ENCODE results near the gene RRH. TPM values are rescaled to one million over a fixed set of nuclear protein-coding genes. Genes with fewer than 3 reads are reported as not detected.
"Not testable (repeated sequence)": the region's sequence is repeated elsewhere in the genome, so short reads cannot be mapped to it uniquely, and the experiment has no call there.

Gene RRH
- 0.07 TPM for polyA plus RNA-seq (2013, experiment 1 of 2)
- polyA plus RNA-seq (2013, experiment 2 of 2), result not detected

GRCh38 chr4:109827672-109828071 lies at the start of gene RRH:
Gene RRH, plus strand, starts transcription at chr4:109827972. Its CDS starts 56 bp downstream, at chr4:109828028.
- H2BK120ac ChIP-seq (ENCODE audit: low read depth, low read length), result no peak within 1 kb of the TSS
- H3K9ac ChIP-seq (ENCODE audit: low read depth, low read length, poor library complexity), result no peak within 1 kb of the TSS
- H3K18ac ChIP-seq (ENCODE audit: low read length), result no peak within 1 kb of the TSS
- no peak within 1 kb of the TSS for H3K4me2 ChIP-seq (ENCODE audit: insufficient read depth, low read length, poor library complexity, severe bottlenecking)
- no peaks in the 10 kb centered on the region for H3K27me3 ChIP-seq (ENCODE audit: control insufficient read depth in 3 of 3, insufficient read depth in 3 of 3, low read depth in 1 of 3, low read length in 3 of 3)
- H2BK12ac ChIP-seq (ENCODE audit: low read length), result no peak within 1 kb of the TSS
- no peak within 1 kb of the TSS for H2BK15ac ChIP-seq (ENCODE audit: low read length)
- no peak within 1 kb of the TSS for H2AK5ac ChIP-seq (ENCODE audit: low read depth, low read length)
- no peak within 1 kb of the TSS for H4K8ac ChIP-seq (ENCODE audit: low read depth, low read length)
- H2BK5ac ChIP-seq (ENCODE audit: low read length), result no peak within 1 kb of the TSS
- WGBS, 2 donors (ENCODE audit: extremely low coverage in 2 of 2, insufficient read length in 2 of 2, insufficient replicate concordance in 1 of 2), result no CpG with 5 or more reads among the region's 2 CpGs
- H3K4me1 ChIP-seq (ENCODE audit: control insufficient read depth in 2 of 2, insufficient read depth in 1 of 2, low read depth in 1 of 2, low read length in 2 of 2), result no peaks in the 10 kb centered on the region
- H3K14ac ChIP-seq (ENCODE audit: low read length), result no peak within 1 kb of the TSS
- no peak within 1 kb of the TSS for H2AFZ ChIP-seq (ENCODE audit: low read length)
- no peaks in the 10 kb centered on the region for H3K9me3 ChIP-seq (replicated peaks in 1 of 2; ENCODE audit: control insufficient read depth in 2 of 2, insufficient read depth in 1 of 2, low read depth in 1 of 2, low read length in 2 of 2)
- H3K4ac ChIP-seq (ENCODE audit: low read length), result no peak within 1 kb of the TSS
- H4K91ac ChIP-seq (ENCODE audit: low read depth, low read length, poor library complexity), result no peak within 1 kb of the TSS
- no peak within 1 kb of the TSS for H3K23ac ChIP-seq (ENCODE audit: low read depth, low read length, poor library complexity)
- no peak within 1 kb of the TSS for H3K4me3 ChIP-seq (ENCODE audit: low read length in 2 of 2)
- no peak for DNase-seq (ENCODE audit: low spot score)
- no peak within 1 kb of the TSS for H3K27ac ChIP-seq (replicated peaks; ENCODE audit: low read length)
- H3K36me3 ChIP-seq (replicated peaks in 1 of 2; ENCODE audit: control insufficient read depth in 2 of 2, insufficient read depth in 2 of 2, low read length in 2 of 2), result peaks cover 3 to 51% of the 10 kb centered on the region in 2 donors
- no peaks in the 10 kb centered on the region for H3K79me1 ChIP-seq (ENCODE audit: low read depth, low read length)

GRCh38 chr4:109782092-109782491 lies 45.7 kb upstream of the RRH start:
- H3K4me1 ChIP-seq (ENCODE audit: control insufficient read depth in 2 of 2, insufficient read depth in 1 of 2, low read depth in 1 of 2, low read length in 2 of 2); H3K4me3 ChIP-seq (ENCODE audit: low read length in 2 of 2); H3K23ac ChIP-seq (ENCODE audit: low read depth, low read length, poor library complexity); H2BK12ac ChIP-seq (ENCODE audit: low read length); H2BK15ac ChIP-seq (ENCODE audit: low read length); H3K4me2 ChIP-seq (ENCODE audit: insufficient read depth, low read length, poor library complexity, severe bottlenecking); H3K4ac ChIP-seq (ENCODE audit: low read length); H2AK5ac ChIP-seq (ENCODE audit: low read depth, low read length); H3K9me3 ChIP-seq (replicated peaks in 1 of 2; ENCODE audit: control insufficient read depth in 2 of 2, insufficient read depth in 1 of 2, low read depth in 1 of 2, low read length in 2 of 2); H3K14ac ChIP-seq (ENCODE audit: low read length); DNase-seq (ENCODE audit: low spot score); H3K36me3 ChIP-seq (replicated peaks in 1 of 2; ENCODE audit: control insufficient read depth in 2 of 2, insufficient read depth in 2 of 2, low read length in 2 of 2); H3K9ac ChIP-seq (ENCODE audit: low read depth, low read length, poor library complexity); H3K79me1 ChIP-seq (ENCODE audit: low read depth, low read length); H2AFZ ChIP-seq (ENCODE audit: low read length); H4K91ac ChIP-seq (ENCODE audit: low read depth, low read length, poor library complexity); H2BK5ac ChIP-seq (ENCODE audit: low read length); H3K27ac ChIP-seq (replicated peaks; ENCODE audit: low read length); H2BK120ac ChIP-seq (ENCODE audit: low read depth, low read length); H4K8ac ChIP-seq (ENCODE audit: low read depth, low read length); H3K27me3 ChIP-seq (ENCODE audit: control insufficient read depth in 3 of 3, insufficient read depth in 3 of 3, low read depth in 1 of 3, low read length in 3 of 3); H3K18ac ChIP-seq (ENCODE audit: low read length): not testable (repeated sequence)
- WGBS, 2 donors (ENCODE audit: extremely low coverage in 2 of 2, insufficient read length in 2 of 2, insufficient replicate concordance in 1 of 2), result no CpG with 5 or more reads among the region's 2 CpGs

GRCh38 chr4:109786846-109787245 lies 40.9 kb upstream of the RRH start:
- no peak overlapping the region for H3K18ac ChIP-seq (ENCODE audit: low read length)
- H3K79me1 ChIP-seq (ENCODE audit: low read depth, low read length), result no peaks in the 10 kb centered on the region
- WGBS, 2 donors (ENCODE audit: extremely low coverage in 2 of 2, insufficient read length in 2 of 2, insufficient replicate concordance in 1 of 2), result no CpG with 5 or more reads among the region's 1 CpG

DNA sequence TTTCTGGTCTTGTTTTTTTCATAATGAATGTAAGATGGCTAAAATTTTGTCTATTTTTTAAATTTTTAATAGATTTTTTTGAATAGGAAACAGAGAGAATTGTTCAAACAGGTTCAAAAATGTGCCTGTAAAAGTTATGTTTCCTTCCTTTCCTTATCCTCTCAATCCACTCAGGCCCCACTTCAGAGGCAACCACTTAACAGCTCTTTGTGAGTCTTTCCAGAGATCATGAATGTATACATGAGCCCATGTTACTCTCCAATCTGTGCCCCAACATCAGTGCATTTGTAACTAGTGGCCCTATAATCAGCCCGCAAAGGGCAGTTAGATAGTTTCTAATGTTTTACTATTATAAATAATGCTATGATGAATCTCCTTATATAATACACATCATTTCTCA lies 40.0 kb upstream of the RRH start:
- no peaks in the 10 kb centered on the region for H3K4me1 ChIP-seq (ENCODE audit: control insufficient read depth in 2 of 2, insufficient read depth in 1 of 2, low read depth in 1 of 2, low read length in 2 of 2)
- H3K18ac ChIP-seq (ENCODE audit: low read length), result no peak overlapping the region
- no peak overlapping the region for H2BK120ac ChIP-seq (ENCODE audit: low read depth, low read length)
- no peak overlapping the region for H3K14ac ChIP-seq (ENCODE audit: low read length)
- H2AK5ac ChIP-seq (ENCODE audit: low read depth, low read length), result no peak overlapping the region
- no peak for DNase-seq (ENCODE audit: low spot score)
- H2BK15ac ChIP-seq (ENCODE audit: low read length), result no peak overlapping the region
- no peak overlapping the region for H3K27ac ChIP-seq (replicated peaks; ENCODE audit: low read length)
- H2BK12ac ChIP-seq (ENCODE audit: low read length), result no peak overlapping the region
- no peak overlapping the region for H3K23ac ChIP-seq (ENCODE audit: low read depth, low read length, poor library complexity)
- H3K36me3 ChIP-seq (replicated peaks in 1 of 2; ENCODE audit: control insufficient read depth in 2 of 2, insufficient read depth in 2 of 2, low read length in 2 of 2), result no peaks in the 10 kb centered on the region
- H4K91ac ChIP-seq (ENCODE audit: low read depth, low read length, poor library complexity), result no peak overlapping the region
- no peaks in the 10 kb centered on the region for H3K27me3 ChIP-seq (ENCODE audit: control insufficient read depth in 3 of 3, insufficient read depth in 3 of 3, low read depth in 1 of 3, low read length in 3 of 3)
- no peak overlapping the region for H2BK5ac ChIP-seq (ENCODE audit: low read length)
- H4K8ac ChIP-seq (ENCODE audit: low read depth, low read length), result no peak overlapping the region
- no peak overlapping the region for H3K4me3 ChIP-seq (ENCODE audit: low read length in 2 of 2)
- no CpG with 5 or more reads among the region's 1 CpG for WGBS, 2 donors (ENCODE audit: extremely low coverage in 2 of 2, insufficient read length in 2 of 2, insufficient replicate concordance in 1 of 2)
- H2AFZ ChIP-seq (ENCODE audit: low read length), result no peak overlapping the region
- no peaks in the 10 kb centered on the region for H3K9me3 ChIP-seq (replicated peaks in 1 of 2; ENCODE audit: control insufficient read depth in 2 of 2, insufficient read depth in 1 of 2, low read depth in 1 of 2, low read length in 2 of 2)
- H3K4ac ChIP-seq (ENCODE audit: low read length), result no peak overlapping the region
- H3K4me2 ChIP-seq (ENCODE audit: insufficient read depth, low read length, poor library complexity, severe bottlenecking), result no peak overlapping the region
- no peaks in the 10 kb centered on the region for H3K79me1 ChIP-seq (ENCODE audit: low read depth, low read length)
- H3K9ac ChIP-seq (ENCODE audit: low read depth, low read length, poor library complexity), result no peak overlapping the region

More at GRCh38 chr4:109786846-109787245, 40.9 kb upstream of the RRH start:
- Histone ChIP-seq H3K27ac (replicated peaks; ENCODE audit: low read length) (no peak overlapping the region), H4K91ac (ENCODE audit: low read depth, low read length, poor library complexity) (no peak overlapping the region), H2BK12ac (ENCODE audit: low read length) (no peak overlapping the region), H3K4me3 (ENCODE audit: low read length in 2 of 2) (no peak overlapping the region), H3K4me1 (ENCODE audit: control insufficient read depth in 2 of 2, insufficient read depth in 1 of 2, low read depth in 1 of 2, low read length in 2 of 2) (no peaks in the 10 kb centered on the region), H3K4ac (ENCODE audit: low read length) (no peak overlapping the region), H3K9me3 (replicated peaks in 1 of 2; ENCODE audit: control insufficient read depth in 2 of 2, insufficient read depth in 1 of 2, low read depth in 1 of 2, low read length in 2 of 2) (no peaks in the 10 kb centered on the region), H3K27me3 (ENCODE audit: control insufficient read depth in 3 of 3, insufficient read depth in 3 of 3, low read depth in 1 of 3, low read length in 3 of 3) (no peaks in the 10 kb centered on the region), H2BK15ac (ENCODE audit: low read length) (no peak overlapping the region), H2BK120ac (ENCODE audit: low read depth, low read length) (no peak overlapping the region), H3K14ac (ENCODE audit: low read length) (no peak overlapping the region), H3K9ac (ENCODE audit: low read depth, low read length, poor library complexity) (no peak overlapping the region), H2BK5ac (ENCODE audit: low read length) (no peak overlapping the region), H2AK5ac (ENCODE audit: low read depth, low read length) (no peak overlapping the region), H3K4me2 (ENCODE audit: insufficient read depth, low read length, poor library complexity, severe bottlenecking) (no peak overlapping the region), H2AFZ (ENCODE audit: low read length) (no peak overlapping the region), H4K8ac (ENCODE audit: low read depth, low read length) (no peak overlapping the region), H3K23ac (ENCODE audit: low read depth, low read length, poor library complexity) (no peak overlapping the region), H3K36me3 (replicated peaks in 1 of 2; ENCODE audit: control insufficient read depth in 2 of 2, insufficient read depth in 2 of 2, low read length in 2 of 2) (no peaks in the 10 kb centered on the region)
- DNase-seq (ENCODE audit: low spot score), result no peak

All from neuronal stem cell (in vitro differentiated cells).